Endothelial cell of umbilical vein (primary cell): ENCODE data around the gene ROBO2. TPM values are rescaled to one million over a fixed set of nuclear protein-coding genes. Genes with fewer than 3 reads are reported as not detected.

Source experiments
- BruUV-seq: library from RNA; stranded (reverse); fragments of 400-500 nt; replicated peaks from 2 replicates; lab custom pipeline; 2021; lab: Mats Ljungman, UMichigan
- CTCF ChIA-PET: fragments of 300-600, 350-600 bp; sonication (Branson Sonifier 250); formaldehyde crosslinking; loops from one replicate; lab custom pipeline; 2021; ENCODE audit warnings: antibody characterized with exemption, inconsistent platforms; lab: Charles Lee
- POLR2A ChIA-PET: fragments of 300-600, 350-600 bp; sonication (Branson Sonifier 250); formaldehyde crosslinking; loops from one replicate; lab custom pipeline; 2021; ENCODE audit warnings: antibody characterized with exemption, inconsistent platforms; lab: Charles Lee
- DNase-seq: peaks from one replicate; pipeline ENCODE4 v3.0.0-alpha.2; 2011; ENCODE audit warnings: low read depth, low spot score
- FAIRE-seq: peaks from 2 replicates; lab custom pipeline; 2011; peaks lifted over from hg19 to GRCh38; lab: Jason Lieb, UNC
- H2AFZ ChIP-seq: 2 replicates; pipeline ENCODE4 v1.6.0; 2012; ENCODE audit warnings: low read depth, low read length, control low read depth, inconsistent platforms
- H3K27ac ChIP-seq: 2 replicates; pipeline ENCODE4 v1.5.1; 2011; ENCODE audit warnings: low read depth, mild to moderate bottlenecking, control low read depth, low read length, moderate library complexity; ENCODE audit not compliant: insufficient read depth
- H3K27me3 ChIP-seq, 2 experiments: 2 replicates each; pipeline versions ENCODE4 v1.6.0 to v1.6.1; 2011; ENCODE audit warnings: low read length in 2 of 2, mixed read lengths in 1 of 2; ENCODE audit not compliant: control insufficient read depth in 2 of 2, insufficient read depth in 2 of 2
- H3K36me3 ChIP-seq, 2 experiments: 2 replicates in 1 of 2; 3 replicates in 1 of 2; pipeline ENCODE4 v1.5.1; 2011; ENCODE audit warnings: low read length in 2 of 2, mild to moderate bottlenecking in 1 of 2, moderate library complexity in 1 of 2; ENCODE audit not compliant: control insufficient read depth in 2 of 2, insufficient read depth in 2 of 2; ENCODE audit errors: extremely low read depth in 1 of 2
- H3K4me1 ChIP-seq: 3 replicates; pipeline ENCODE4 v1.5.1; 2011; ENCODE audit warnings: mild to moderate bottlenecking, low read length; ENCODE audit not compliant: control insufficient read depth, insufficient read depth; ENCODE audit errors: extremely low read depth
- H3K4me2 ChIP-seq: 2 replicates; pipeline ENCODE4 v1.6.1; 2011; ENCODE audit warnings: low read length, control low read depth, mixed read lengths; ENCODE audit not compliant: insufficient read depth
- H3K4me3 ChIP-seq, 3 experiments: fragments of 200-600 bp in 1 of 3; sonication (generic), shearing (Covaris generic) in 1 of 3; replicated peaks in 1 of 3; 2 replicates each; pipeline ENCODE4 v1.5.1; 2011 to 2016; ENCODE audit warnings: control low read depth in 3 of 3, low read length in 3 of 3, mild to moderate bottlenecking in 2 of 3, inconsistent platforms in 1 of 3, low read depth in 1 of 3, moderate library complexity in 1 of 3; ENCODE audit not compliant: insufficient read depth in 1 of 3
- H3K79me2 ChIP-seq: 2 replicates; pipeline ENCODE4 v1.6.0; 2012; ENCODE audit warnings: low read length, inconsistent platforms; ENCODE audit not compliant: control insufficient read depth, insufficient read depth
- H3K9ac ChIP-seq: replicated peaks from 2 replicates; pipeline ENCODE3; 2011; ENCODE audit warnings: low read length, control low read depth; ENCODE audit not compliant: insufficient read depth; ENCODE audit errors: extremely low read depth
- H3K9me1 ChIP-seq: replicated peaks from 3 replicates; pipeline ENCODE4 v1.6.0; 2011; ENCODE audit warnings: mild to moderate bottlenecking, low read length; ENCODE audit not compliant: control insufficient read depth, insufficient read depth; ENCODE audit errors: extremely low read depth
- H3K9me3 ChIP-seq: replicated peaks from 2 replicates; pipeline ENCODE4 v1.5.1; 2012; ENCODE audit warnings: low read length, inconsistent platforms; ENCODE audit not compliant: control insufficient read depth, insufficient read depth
- H4K20me1 ChIP-seq: replicated peaks from 2 replicates; pipeline ENCODE3; 2011; ENCODE audit warnings: mild to moderate bottlenecking, low read length; ENCODE audit not compliant: control insufficient read depth, insufficient read depth; ENCODE audit errors: extremely low read depth
- EZH2 ChIP-seq: IDR thresholded peaks from 2 replicates; pipeline ENCODE4 v1.6.1; 2012; ENCODE audit warnings: borderline replicate concordance, low read depth, mild to moderate bottlenecking, moderate library complexity, low read length, inconsistent platforms; ENCODE audit not compliant: severe bottlenecking
- FOS ChIP-seq: IDR thresholded peaks from 2 replicates; pipeline ENCODE4 v1.6.1; 2011; ENCODE audit warnings: mild to moderate bottlenecking, low read length, moderate library complexity, borderline replicate concordance; ENCODE audit not compliant: insufficient read depth
- GATA2 ChIP-seq: IDR thresholded peaks from 2 replicates; pipeline ENCODE4 v1.7.0; 2011; ENCODE audit warnings: low read depth, mild to moderate bottlenecking, moderate library complexity, mixed read lengths, low read length; ENCODE audit not compliant: insufficient read length, insufficient read depth
- JUN ChIP-seq: IDR thresholded peaks from 2 replicates; pipeline ENCODE4 v1.6.1; 2011; ENCODE audit warnings: borderline replicate concordance, low read depth; ENCODE audit not compliant: insufficient read length, insufficient read depth
- MYC ChIP-seq: IDR thresholded peaks from one replicate; pipeline ENCODE4 v1.6.1; 2011; ENCODE audit warnings: mild to moderate bottlenecking, low read depth, low read length
- POLR2A ChIP-seq: IDR thresholded peaks from 2 replicates; pipeline ENCODE4 v1.6.1; 2012; ENCODE audit warnings: low read depth, mild to moderate bottlenecking, control low read depth, low read length
- POLR2AphosphoS5 ChIP-seq: IDR thresholded peaks from 2 replicates; pipeline ENCODE4 v1.6.1; 2012; ENCODE audit warnings: low read depth, mild to moderate bottlenecking, control low read depth, low read length, moderate library complexity; ENCODE audit not compliant: insufficient read depth
- dilution Hi-C: fragments of 300-500 bp; cut with MboI; formaldehyde crosslinking; loops from one replicate; pipeline ENCODE4 v1.15.0; 2019; ENCODE audit warnings: low sequenced_read_pairs; ENCODE audit not compliant: extremely low pct_ligation_motif_present
- intact Hi-C: fragments of 100-400 bp; cut with micrococcal nuclease; formaldehyde crosslinking; loops from one replicate; pipeline ENCODE4 v1.10.0; 2022
- polyA plus RNA-seq, 4 experiments: library from polyadenylated mRNA; depleted of rRNA in 3 of 4; stranded (reverse) in 3 of 4; unstranded in 1 of 4; fragments of >200 nt; gene quantifications; 2 replicates each; pipeline versions ENCODE4 v1.2.1 to v1.2.3, GENCODE V29; 2011 to 2012; ENCODE audit warnings: missing spikeins in 1 of 4
- total RNA-seq: library from RNA; stranded (reverse); gene quantifications from 2 replicates; pipeline ENCODE4 v1.2.3, GENCODE V29; 2021
- TF ChIP-seq, protein P1 (sequence below): IDR thresholded peaks from 2 replicates; pipeline ENCODE4 v1.6.1; 2011; ENCODE audit not compliant: insufficient read depth, insufficient read length
- TF ChIP-seq, protein P2 (sequence below), 2 donors: IDR thresholded peaks; 1 replicate in 1 of 2; 2 replicates in 1 of 2; pipeline ENCODE4 v1.5.1; 2011; ENCODE audit warnings: low read length in 2 of 2, mild to moderate bottlenecking in 2 of 2, moderate library complexity in 2 of 2, control low read depth in 1 of 2, inconsistent platforms in 1 of 2, low read depth in 1 of 2; ENCODE audit not compliant: insufficient read depth in 1 of 2; ENCODE audit errors: extremely low read depth in 1 of 2

The ROBO2 gene
- total and polyA plus RNA-seq, 2 donors (not counting 3 experiments of a cell fraction or from before 2014, with no cell fraction given), result not detected

DNA sequence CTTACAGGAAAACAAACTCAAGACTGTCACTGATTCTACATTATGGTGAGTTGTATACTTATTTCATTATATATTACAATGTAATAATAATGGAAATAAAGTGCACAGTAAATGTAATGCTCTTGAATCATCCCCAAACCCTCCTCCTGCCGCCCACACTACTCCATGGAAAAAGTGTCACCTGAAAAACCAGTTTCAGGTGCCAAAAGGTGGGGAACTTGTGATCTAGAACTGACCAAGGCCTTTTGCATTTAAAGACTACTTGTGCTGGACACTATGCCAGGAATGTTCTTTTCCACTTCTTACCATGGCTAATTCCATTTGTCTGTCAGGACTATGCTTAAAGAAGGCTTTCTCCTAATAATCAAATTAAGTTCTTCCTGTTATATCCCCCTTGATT is 32.3 kb downstream of the ROBO2 start:
- no peak overlapping the region for H2AFZ ChIP-seq
- BruUV-seq, result no TSS peak
- dilution Hi-C loops (no loop called here), intact Hi-C loops (no loop called here)
- H4K20me1 ChIP-seq, result no peaks in the 10 kb centered on the region
- no peak overlapping the region for H3K4me2 ChIP-seq
- no peaks in the 10 kb centered on the region for H3K9me1 ChIP-seq
- H3K27ac ChIP-seq, result no peak overlapping the region
- CTCF ChIA-PET, result no interaction called here
- H3K4me1 ChIP-seq, result no peaks in the 10 kb centered on the region
- H3K27me3 ChIP-seq, result no peaks in the 10 kb centered on the region
- no peak overlapping the region for H3K4me3 ChIP-seq
- no peak overlapping the region for H3K9ac ChIP-seq
- H3K79me2 ChIP-seq, result no peaks in the 10 kb centered on the region
- no peak for DNase-seq
- FAIRE-seq, result no peak
- POLR2A ChIA-PET, result no interaction called here
- TF ChIP-seq, protein P1, sequence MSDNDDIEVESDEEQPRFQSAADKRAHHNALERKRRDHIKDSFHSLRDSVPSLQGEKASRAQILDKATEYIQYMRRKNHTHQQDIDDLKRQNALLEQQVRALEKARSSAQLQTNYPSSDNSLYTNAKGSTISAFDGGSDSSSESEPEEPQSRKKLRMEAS, result no peak
- TF ChIP-seq MYC (no peak), EZH2 (no peak), GATA2 (no peak), JUN (no peak), POLR2AphosphoS5 (no peak), POLR2A (no peak), FOS (no peak)
- TF ChIP-seq, protein P2, sequence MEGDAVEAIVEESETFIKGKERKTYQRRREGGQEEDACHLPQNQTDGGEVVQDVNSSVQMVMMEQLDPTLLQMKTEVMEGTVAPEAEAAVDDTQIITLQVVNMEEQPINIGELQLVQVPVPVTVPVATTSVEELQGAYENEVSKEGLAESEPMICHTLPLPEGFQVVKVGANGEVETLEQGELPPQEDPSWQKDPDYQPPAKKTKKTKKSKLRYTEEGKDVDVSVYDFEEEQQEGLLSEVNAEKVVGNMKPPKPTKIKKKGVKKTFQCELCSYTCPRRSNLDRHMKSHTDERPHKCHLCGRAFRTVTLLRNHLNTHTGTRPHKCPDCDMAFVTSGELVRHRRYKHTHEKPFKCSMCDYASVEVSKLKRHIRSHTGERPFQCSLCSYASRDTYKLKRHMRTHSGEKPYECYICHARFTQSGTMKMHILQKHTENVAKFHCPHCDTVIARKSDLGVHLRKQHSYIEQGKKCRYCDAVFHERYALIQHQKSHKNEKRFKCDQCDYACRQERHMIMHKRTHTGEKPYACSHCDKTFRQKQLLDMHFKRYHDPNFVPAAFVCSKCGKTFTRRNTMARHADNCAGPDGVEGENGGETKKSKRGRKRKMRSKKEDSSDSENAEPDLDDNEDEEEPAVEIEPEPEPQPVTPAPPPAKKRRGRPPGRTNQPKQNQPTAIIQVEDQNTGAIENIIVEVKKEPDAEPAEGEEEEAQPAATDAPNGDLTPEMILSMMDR (IDR thresholded peaks at IDR 0.05; ENCODE audit: extremely low read depth in 1 of 2, insufficient read depth in 1 of 2, low read depth in 1 of 2, low read length in 2 of 2), result no peak
- no peaks in the 10 kb centered on the region for H3K9me3 ChIP-seq
- H3K36me3 ChIP-seq, result no peaks in the 10 kb centered on the region
